NT2/D1 (cell line): Measurements from ENCODE around the gene GGNBP2.

ENCODE experiments used
- SUZ12 ChIP-seq: IDR thresholded peaks from 2 replicates; pipeline ENCODE4 v1.6.1; 2011; ENCODE audit not compliant: insufficient read length, insufficient read depth; ENCODE audit errors: extremely low read depth
- YY1 ChIP-seq: IDR thresholded peaks from 2 replicates; pipeline ENCODE4 v1.6.1; 2011; ENCODE audit not compliant: insufficient read length, insufficient read depth

DNA sequence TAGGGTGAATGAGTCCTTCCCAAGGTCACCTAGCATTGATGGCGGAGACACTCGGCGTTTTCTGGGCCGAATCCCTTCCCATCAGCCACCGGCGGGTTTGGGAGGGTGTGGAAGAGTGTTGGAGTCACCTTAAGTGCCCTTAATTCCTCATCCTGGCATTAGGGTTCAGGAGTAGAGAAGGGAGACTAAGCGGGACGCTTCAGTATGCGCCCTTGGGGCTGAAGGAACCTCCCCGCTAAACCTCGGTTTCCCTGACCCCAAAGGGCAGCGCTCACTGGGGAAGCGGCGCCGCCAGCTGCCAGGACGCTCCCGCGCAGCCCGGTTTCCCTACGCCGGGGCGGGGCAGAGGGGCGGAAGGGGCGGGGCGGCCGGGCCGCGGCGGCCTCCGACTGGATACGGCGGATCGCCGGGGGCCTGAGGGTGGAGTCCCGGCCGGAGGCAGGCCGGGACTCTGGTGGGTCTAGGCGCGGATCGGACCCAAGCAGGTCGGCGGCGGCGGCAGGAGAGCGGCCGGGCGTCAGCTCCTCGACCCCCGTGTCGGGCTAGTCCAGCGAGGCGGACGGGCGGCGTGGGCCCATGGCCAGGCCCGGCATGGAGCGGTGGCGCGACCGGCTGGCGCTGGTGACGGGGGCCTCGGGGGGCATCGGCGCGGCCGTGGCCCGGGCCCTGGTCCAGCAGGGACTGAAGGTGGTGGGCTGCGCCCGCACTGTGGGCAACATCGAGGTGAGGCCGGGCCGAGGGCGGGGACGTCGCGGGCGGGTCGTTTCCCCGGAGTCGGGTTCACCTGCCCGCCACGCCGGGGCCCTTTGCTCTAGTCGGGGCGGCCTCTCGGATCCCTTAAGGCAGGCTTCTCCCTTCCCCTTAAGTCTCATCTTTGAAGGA, 47.0 kb downstream of the GGNBP2 start, which contains the start of gene DHRS11:
- TF ChIP-seq YY1 (no peak), SUZ12 (no peak)
